ENCODE results near the gene EXOSC5. TPM values are rescaled to one million over a fixed set of nuclear protein-coding genes. Genes with fewer than 3 reads are reported as not detected.
"Not testable (repeated sequence)": the region's sequence is repeated elsewhere in the genome, so short reads cannot be mapped to it uniquely, and the experiment has no call there.

The EXOSC5 gene
- total RNA-seq, 1 donor from 2014 or later, result 21.6 TPM

DNA sequence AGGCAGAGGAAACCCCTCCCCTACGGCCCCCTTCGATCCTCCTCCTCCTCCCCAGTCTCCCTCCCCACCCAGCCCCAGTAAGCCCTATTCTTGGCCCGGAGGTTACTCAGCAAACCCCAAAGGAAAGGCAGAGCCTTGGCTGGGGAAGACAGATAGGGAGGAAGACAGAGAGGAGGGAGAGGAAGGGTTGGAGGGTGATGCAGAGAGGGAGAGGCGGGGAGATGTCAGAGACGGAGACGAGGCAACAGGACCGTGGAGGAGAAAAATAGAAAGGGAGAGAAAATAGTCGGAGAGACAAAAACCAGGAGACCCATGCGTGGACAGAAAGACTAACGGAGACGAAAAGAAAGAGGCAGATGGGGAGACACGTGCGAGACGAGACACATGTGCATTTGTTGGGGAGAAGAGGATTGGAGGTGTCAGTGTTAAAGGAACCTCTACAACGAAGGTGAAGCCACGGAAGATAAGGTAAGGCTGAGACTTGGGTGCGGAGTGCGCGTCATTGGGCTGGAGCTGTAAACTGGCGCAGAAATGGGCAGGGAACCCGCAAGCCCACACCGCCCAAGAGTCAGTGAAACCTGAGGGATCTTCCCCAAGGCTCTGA, 46.3 kb downstream of the EXOSC5 start:
- no peak for DNase-seq (ENCODE audit: low spot score)

GRCh38 chr19:41346916-41347315, 50.2 kb downstream of the EXOSC5 start:
- DNase-seq (ENCODE audit: low spot score), result not testable (repeated sequence)

DNA sequence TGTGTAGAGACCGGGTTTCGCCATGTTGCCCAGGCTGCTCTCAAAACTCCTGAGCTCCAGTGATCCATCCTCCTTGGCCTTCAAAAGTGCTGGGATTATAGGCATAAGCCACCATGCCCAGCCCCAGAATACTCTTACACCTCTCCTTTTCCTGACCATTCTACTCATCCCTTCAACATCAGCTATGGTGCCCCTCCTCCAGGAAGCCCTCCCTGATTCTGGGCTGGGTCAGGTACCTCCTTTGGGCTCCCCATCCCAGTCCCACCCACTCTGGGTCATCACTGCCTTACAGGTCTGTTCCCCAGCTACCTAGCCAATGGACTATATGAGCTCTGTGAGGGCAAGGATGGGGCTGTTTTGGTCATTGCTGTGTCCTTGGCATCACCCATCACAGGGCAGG, 53.0 kb downstream of the EXOSC5 start:
- no peak for DNase-seq (ENCODE audit: low spot score)

DNA sequence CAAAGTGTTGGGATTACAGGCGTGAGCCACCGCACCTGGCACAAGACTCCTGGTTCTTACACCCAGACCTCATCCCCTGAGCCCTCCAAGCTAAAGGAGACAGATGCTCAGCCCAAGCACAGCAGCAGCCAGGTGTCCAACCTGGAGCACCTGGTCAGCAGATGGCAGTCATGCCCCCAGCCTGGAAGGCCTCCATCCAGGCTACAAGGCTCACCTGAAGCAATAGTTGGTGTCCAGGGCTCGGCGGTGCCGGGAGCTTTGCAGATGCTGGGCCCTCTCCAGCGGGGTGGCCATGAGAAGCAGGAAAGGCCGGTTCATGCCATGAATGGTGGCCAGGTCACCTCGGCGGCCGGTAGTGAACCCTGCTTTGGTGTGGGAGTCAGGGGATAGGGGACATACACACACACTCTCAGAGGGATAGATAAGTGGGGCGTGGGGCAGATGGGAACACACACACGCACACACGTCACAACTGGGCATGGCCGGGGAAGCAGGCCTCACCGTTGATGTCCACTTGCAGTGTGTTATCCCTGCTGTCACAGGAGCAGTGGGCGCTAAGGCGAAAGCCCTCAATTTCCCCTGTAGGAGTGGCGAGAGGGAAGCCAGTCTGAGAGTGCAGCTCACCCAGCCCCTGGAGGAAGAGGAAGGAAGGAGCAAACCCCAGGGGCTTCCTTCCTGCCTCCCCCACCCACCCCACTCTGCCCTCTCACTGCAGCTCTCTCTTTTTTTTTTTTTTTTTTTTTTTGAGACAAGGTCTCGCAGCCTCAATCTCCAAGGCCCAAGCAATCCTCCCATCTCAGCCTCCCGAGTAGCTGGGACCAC, 55.3 kb downstream of the EXOSC5 start:
- no peak for DNase-seq (ENCODE audit: low spot score)

DNA sequence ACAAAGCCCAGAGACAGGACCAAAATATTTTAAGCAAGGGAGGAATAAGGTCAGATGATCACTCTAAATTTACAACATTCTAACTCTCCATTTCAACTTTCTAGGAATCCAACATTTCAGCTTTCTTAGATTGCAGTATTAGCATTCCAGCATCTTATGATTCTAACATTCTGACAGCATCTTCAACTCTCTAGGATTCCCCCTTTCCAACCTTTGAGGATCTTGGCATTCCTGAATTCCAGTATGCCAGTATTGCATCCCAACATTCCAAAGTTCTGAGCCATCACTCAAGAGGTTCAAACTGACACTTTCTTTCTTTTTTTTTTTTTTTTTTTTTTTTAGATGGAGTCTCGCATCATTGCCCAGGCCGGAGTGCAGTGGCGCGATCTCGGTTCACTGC, 57.2 kb downstream of the EXOSC5 start:
- DNase-seq (ENCODE audit: low spot score), result no peak

Other genes starting within 250 kb of the EXOSC5 start
- 13.2 TPM for gene CYP2S1, start 204.1 kb downstream of the EXOSC5 start, total RNA-seq
- gene AXL, start 178.1 kb downstream of the EXOSC5 start, total RNA-seq, result 40.1 TPM
- gene HNRNPUL1, start 133.0 kb downstream of the EXOSC5 start, total RNA-seq, result 183 TPM
- 38.3 TPM for gene CCDC97, start 87.2 kb downstream of the EXOSC5 start, total RNA-seq
- 26.3 TPM for gene TGFB1, start 43.4 kb downstream of the EXOSC5 start, total RNA-seq
- 6.1 TPM for gene B9D2, start 33.2 kb downstream of the EXOSC5 start, total RNA-seq
- gene TMEM91, start 20.8 kb downstream of the EXOSC5 start, total RNA-seq, result 12.2 TPM
- 19.8 TPM for gene BCKDHA, start 459 bp upstream of the EXOSC5 start, total RNA-seq
- 4.6 TPM for gene B3GNT8, start 30.0 kb upstream of the EXOSC5 start, total RNA-seq
- gene DMAC2, start 42.6 kb upstream of the EXOSC5 start, total RNA-seq, result 33.6 TPM
- not detected for gene ERICH4, start 45.8 kb upstream of the EXOSC5 start, total RNA-seq
- 3.6 TPM for gene CEACAM21, start 178.8 kb upstream of the EXOSC5 start, total RNA-seq
- 2.4 TPM for gene CEACAM4, start 229.7 kb upstream of the EXOSC5 start, total RNA-seq

Measured in ureter (tissue), 1 donor.